ENCODE data around the gene FREY1.

Gene FREY1, protein sequence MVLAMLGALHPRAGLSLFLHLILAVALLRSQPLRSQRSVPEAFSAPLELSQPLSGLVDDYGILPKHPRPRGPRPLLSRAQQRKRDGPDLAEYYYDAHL

GRCh38 chr11:45906965-45907611 is at the start of gene FREY1:
Gene FREY1 (minus strand): TSS chr11:45907271. CDS start chr11:45907245, 26 bp downstream.
- DNase-seq (ENCODE audit: low read depth in 2 of 2), result no peak

DNA sequence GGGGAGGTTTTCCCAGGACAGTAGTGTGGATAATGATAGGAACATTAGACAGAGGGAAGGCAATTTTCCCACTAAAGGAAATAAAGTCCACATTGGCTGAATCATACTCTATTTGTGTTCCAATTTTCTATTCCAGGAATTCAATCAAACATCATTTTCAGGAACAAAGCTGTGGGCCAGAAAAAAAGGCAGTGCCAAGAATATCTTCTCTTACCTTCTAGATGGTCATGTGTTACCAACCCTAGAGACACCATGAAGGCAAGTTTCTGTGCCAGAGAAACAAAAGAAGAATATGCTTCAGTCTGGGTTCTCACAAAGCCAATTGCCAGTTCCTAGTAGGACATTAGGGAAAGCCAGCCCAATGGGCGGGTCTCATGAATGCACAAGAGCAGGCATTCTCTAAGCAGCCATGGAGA is 42.9 kb upstream of the FREY1 start:
- no peak for DNase-seq (ENCODE audit: low read depth in 2 of 2)

- no peak for DNase-seq (ENCODE audit: low read depth in 2 of 2)
Observed at GRCh38 chr11:45948356-45948755, 41.3 kb upstream of the FREY1 start.

DNA sequence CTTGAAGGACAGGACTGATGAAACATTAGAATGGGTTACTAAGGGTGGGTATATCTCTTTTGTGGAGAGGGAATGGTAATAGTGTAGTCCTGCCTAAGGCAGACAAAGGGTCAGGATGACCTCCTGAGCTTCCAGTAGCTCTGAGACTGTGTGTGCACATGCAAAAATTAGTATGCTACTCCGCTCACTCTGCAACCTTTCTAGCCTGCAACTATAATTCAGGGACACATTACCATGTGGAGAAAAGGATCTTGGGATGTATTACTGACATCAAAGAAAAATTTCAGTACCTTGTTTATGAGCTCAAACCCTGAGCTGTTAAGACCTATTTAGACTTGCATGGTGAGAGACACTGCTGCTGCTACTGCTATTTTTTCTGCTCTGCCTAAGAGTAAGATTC is 40.8 kb upstream of the FREY1 start:
- DNase-seq (ENCODE audit: low read depth in 2 of 2), result no peak

- DNase-seq (ENCODE audit: low read depth in 2 of 2), result no peak
Observed at GRCh38 chr11:45945397-45945999, 38.4 kb upstream of the FREY1 start.

DNA sequence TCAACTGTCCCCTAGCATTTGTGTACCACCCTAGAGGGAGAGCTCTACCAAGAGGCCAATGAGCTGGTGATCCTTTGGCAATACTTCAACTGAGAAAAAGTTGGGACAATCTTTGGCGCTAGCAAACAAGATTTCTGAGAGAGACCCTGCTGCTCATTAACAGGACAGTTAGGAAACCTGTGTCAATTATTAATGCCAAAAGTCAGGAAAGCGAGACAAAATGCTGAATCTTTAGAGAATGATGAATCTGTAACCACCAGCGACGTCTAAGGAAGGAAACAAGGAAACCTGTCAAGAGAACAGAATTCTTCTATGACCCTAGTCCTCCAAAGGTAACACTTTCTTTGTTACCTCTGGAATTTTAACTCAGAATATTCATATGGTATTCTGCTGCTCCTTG is 35.3 kb upstream of the FREY1 start:
- no peak for DNase-seq (ENCODE audit: low read depth in 2 of 2)

- DNase-seq (ENCODE audit: low read depth in 2 of 2), result no peak
Observed at GRCh38 chr11:45941285-45941684, 34.2 kb upstream of the FREY1 start.

DNA sequence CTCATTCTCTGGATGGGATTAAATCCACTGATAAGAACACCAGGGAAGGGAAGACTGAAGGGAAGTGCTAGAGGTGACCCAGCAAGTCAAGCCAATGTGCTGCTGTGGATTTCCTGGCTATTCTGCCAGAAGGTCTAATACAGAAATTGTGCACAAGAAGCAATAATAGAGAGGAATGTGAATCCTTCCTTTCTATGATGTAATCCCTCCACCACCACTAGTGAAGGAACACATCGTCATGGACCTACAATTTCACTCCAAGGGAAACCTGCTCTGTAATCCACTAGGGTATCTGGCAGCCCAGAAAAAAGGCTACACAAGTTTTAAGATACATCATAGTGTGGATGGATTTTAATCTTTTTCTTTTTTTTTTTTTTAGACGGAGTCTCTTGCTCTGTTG is 32.8 kb upstream of the FREY1 start:
- no peak for DNase-seq (ENCODE audit: low read depth in 2 of 2)

DNA sequence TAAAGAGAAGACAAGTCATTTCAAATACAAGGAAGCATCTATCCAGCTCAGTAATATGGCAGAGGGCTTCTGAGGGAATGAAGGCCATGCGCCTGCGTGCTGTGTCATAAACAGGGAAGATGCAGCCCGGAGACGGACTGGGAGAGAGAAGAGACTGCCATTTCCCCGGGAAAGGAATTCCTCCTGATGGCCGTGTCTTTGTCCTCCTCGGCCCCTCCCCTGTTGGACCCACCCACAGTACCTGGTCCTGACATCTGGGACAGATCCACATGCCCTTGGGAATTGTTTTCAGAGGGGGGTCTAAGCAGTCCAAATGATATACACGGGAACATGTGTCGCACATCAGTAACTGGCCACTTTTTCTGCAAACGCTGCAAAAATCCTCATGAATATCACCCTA is 30.8 kb upstream of the FREY1 start:
- no peak for DNase-seq (ENCODE audit: low read depth in 2 of 2)

DNA sequence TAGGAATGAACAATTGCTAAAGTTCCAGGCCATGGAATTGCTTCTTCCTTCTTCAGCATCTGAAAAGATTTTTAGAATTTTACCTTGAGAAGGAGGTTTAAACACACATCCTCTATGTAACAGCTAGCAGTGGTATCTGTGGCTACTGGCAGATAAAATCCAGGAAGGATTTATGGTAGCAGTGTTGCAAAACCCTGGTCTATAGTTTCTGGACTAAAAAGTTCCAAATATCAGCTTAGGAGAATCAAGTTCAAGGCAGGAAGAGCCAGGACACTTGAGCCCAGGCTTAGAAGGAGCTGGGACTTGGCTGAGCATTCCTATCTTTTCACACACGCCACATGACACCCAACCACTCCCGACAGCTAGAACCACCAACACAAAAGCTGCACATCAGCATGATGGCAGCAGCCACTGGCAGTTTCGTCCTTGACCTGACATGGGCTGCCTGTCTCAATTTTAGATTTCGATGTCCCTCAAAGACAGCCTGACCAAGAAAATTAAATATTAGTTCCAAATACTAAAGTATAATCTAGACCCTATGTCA is 29.5 kb upstream of the FREY1 start:
- no peak for DNase-seq (ENCODE audit: low read depth in 2 of 2)

- no peak for DNase-seq (ENCODE audit: low read depth in 2 of 2)
Observed at GRCh38 chr11:45935349-45936064, 28.4 kb upstream of the FREY1 start.

DNA sequence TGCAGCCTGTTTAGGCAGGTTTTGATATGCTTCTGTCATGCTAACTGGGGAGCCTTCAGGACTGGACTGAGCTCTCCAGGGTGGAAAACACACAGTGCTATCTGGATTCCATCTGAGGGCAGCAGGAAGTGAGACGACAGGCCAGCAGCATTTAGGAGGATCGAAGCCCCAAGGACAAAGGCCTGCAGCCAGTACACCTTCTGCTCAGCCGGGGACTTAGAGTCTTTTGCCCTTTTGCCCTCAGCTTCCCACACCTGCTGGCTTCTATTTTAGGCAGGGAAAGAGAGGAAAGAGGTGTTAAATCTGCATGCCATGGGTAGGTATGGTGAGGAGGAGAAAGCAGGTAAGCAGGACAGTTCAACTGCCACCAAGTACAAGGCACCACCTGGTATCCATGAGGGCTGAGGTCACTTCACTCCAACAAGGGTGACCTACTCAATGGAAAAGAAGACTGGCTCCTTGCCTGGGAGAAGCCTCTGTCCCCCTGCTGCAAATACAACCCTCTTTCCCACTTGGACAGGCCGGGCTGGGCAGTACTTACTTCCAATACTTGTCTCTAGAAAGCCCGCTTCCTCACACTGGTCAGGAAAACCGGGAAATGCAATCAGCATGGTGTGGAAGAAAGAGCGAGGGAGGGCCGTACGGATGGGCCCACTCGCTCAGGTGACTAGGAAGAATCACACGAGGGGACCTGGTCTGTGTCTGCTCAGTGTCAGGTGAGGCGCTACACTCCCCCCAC is 27.7 kb upstream of the FREY1 start:
- DNase-seq (ENCODE audit: low read depth in 2 of 2), result no peak

GRCh38 chr11:45933846-45934579 is 26.9 kb upstream of the FREY1 start:
- DNase-seq (ENCODE audit: low read depth in 2 of 2), result no peak

DNA sequence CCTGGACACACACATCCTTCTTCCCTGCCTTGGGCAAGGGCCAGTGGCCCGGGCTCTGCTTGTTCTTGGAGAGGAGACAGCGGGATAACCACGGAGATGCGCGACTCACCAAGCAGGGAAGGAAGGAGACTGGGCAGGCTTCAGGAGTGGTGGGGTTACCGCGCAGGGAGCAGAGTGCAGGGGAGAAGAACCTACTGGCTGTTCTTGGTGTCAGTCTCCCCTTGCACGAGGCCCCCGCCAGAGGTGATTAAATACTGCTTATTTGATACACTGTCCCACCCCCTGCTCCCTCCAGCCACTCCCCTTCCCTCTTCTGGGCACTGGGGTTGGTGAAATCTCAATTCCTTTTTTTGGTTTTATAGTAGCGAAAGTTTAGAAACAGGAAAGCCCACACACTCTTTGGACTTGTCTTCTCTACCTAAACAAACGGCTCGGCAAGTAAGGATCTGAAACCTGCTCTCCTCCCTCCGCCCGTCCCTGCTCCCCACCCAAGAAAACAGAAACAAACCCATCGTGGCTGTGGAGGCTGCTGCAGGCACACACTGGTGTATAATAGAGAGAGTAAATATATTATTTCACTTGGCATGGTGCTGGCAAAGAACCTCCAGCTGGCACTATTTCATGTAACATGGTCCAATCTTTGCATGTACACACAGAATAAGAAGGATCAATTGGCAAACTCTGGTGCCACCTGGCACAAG is 26.2 kb upstream of the FREY1 start:
- DNase-seq (ENCODE audit: low read depth in 2 of 2), result no peak

DNA sequence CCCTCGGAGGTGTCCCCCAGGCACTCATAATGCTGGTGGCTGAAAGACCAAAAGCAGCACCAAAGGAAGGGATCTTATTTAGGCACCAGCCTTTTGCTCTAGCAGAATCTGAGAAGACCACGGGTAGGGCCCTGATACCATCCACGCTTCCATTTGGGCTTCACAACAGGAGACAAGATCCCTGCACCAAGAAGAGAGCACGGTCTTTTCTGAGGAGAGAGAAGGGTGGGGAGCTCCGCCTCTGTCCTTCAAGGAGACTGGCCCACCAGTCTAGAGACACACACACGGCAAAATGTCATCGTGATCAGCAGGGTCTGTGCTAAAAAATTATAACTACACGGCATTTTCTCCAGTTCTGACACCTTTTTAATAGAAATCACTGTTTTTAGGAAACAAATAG is 25.1 kb upstream of the FREY1 start:
- DNase-seq (ENCODE audit: low read depth in 2 of 2), result no peak

DNA sequence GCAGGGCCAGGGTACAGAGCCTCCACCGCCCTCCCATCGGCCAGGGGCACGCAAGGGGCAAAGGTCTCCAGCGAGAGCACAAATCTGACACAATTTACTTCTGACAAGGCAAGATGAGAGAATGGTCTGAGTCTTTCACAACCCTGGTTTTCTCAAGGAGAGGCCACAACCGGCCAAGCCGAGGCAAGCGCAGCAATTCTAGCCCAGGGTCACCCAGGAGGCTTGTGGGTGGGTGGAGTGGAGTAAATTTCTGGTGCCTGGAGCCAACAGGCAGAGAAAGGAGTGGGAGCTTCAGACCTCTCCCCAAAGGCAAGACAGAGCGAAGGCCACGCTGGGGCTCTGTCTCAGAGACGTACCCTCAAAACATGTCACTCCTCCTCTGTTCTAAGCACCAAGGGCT is 24.7 kb upstream of the FREY1 start:
- no peak for DNase-seq (ENCODE audit: low read depth in 2 of 2)

GRCh38 chr11:45930951-45931570 is 24.0 kb upstream of the FREY1 start:
- DNase-seq (ENCODE audit: low read depth in 2 of 2), result no peak

DNA sequence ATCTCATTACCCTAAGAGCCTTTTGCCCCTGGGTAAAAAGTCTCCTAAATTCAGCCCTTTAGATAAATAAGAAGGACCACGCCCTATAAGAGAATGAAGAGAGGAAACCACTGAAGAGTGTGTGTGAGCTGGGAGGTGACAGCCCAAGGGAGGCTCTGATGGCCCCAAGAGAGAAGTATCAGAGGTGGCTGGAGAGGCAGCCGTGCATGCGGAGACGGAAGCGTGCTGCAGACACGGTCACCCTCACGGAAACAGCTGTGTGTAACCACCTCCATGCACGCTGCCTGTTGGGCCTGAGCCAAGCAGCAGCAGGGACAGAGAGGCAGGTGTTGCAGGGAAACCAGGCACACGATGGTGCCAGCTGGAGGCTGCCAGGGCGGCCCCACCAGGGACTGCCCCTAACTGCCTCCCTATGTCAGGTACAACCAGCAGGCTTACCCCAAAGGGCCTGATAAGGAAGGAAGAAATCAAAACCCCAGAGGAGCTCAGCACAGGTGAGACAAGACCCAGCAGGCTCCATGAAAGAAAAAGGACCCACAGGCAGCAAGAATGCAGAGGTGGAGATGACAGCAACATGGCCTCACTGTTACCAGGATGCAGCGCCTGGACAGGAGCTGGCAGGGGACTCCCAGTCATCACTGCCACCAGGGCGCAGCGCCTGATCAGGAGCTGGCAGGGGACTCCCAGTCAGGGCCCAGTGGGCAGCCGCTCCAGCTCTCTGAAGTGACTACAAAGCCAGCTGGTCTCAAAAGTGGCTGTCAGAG is 23.1 kb upstream of the FREY1 start:
- DNase-seq (ENCODE audit: low read depth in 2 of 2), result no peak

DNA sequence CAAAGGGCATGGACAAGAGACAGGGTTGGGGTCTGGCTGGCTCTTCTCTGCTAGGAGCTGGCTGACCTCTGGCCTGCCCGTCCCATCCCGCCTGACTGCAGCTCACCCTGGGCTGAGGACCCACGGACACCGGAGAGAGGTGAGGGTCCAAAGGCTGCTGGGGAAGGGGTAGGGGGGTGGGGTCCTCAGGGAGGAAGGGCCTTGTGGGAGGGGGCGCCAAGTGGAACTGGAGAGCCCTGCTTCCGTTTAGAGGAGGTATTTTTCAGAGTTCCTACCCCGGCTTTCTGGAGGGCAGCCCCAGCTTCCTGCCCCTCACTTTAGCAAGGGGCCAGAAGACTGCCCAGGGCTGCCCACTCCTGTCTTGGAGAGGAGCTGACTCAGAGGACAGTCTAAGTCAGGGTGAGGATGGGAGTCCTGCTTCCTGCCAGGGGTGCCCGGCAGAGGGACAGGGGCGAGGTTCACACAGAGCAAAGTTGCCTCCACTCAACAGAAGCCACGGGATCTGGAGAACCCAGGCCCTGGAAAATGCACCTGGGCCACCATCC is 22.5 kb upstream of the FREY1 start:
- no peak for DNase-seq (ENCODE audit: low read depth in 2 of 2)

Measured in stimulated activated CD4-positive, alpha-beta T cell treated with anti-CD3 and anti-CD28 coated beads, Interleukin-15, amount 100 ng/mL, for 48 hours (primary cell).